Gastroesophageal sphincter (tissue), 4 donors: ENCODE data around the gene RTN4IP1. TPM values are rescaled to one million over a fixed set of nuclear protein-coding genes. Genes with fewer than 3 reads are reported as not detected.
"Not testable (repeated sequence)": the region's sequence is repeated elsewhere in the genome, so short reads cannot be mapped to it uniquely, and the experiment has no call there.

Experiments
- ATAC-seq: fragments of 150-250 bp; one replicate; pipeline ENCODE4 v1.9.1; 2016; ENCODE audit warnings: mild to moderate bottlenecking, moderate library complexity
- H3K27ac ChIP-seq, 4 donors: fragments of 200-600 bp; sonication (generic) in 3 of 4; 1 replicate in 3 of 4; 2 replicates in 1 of 4; pipeline ENCODE4 v1.5.1; 2016 to 2019
- H3K27me3 ChIP-seq: fragments of 200-600 bp; sonication (generic); one replicate; pipeline ENCODE4 v1.5.1; 2019
- H3K36me3 ChIP-seq, 2 donors: fragments of 200-600 bp; sonication (generic); one replicate each; pipeline ENCODE4 v1.5.1; 2019; ENCODE audit warnings: control low read depth in 1 of 2
- H3K4me1 ChIP-seq, 3 donors: fragments of 200-600 bp; sonication (generic); 1 replicate in 2 of 3; 2 replicates in 1 of 3; pipeline ENCODE4 v1.5.1; 2016 to 2019; ENCODE audit warnings: control low read depth in 2 of 3
- H3K4me3 ChIP-seq, 2 donors: fragments of 200-600 bp; sonication (generic); one replicate each; pipeline ENCODE4 v1.5.1; 2019; ENCODE audit warnings: mild to moderate bottlenecking in 1 of 2, moderate library complexity in 1 of 2
- H3K9me3 ChIP-seq, 3 donors: fragments of 200-600 bp; sonication (generic); one replicate each; pipeline ENCODE4 v1.5.1; 2017 to 2019; ENCODE audit warnings: control low read depth in 2 of 3
- EP300 ChIP-seq: sonication (generic); formaldehyde crosslinking; IDR thresholded peaks from one replicate; pipeline ENCODE4 v1.6.1; 2017; ENCODE audit warnings: antibody characterized with exemption, mild to moderate bottlenecking
- POLR2A ChIP-seq, 2 donors: fragments of 450-650 bp; IDR thresholded peaks; one replicate each; pipeline ENCODE4 v1.6.1; 2017; ENCODE audit warnings: antibody characterized with exemption in 2 of 2, mild to moderate bottlenecking in 2 of 2, moderate library complexity in 1 of 2
- POLR2AphosphoS5 ChIP-seq: sonication (generic); formaldehyde crosslinking; IDR thresholded peaks from one replicate; pipeline ENCODE4 v1.6.1; 2017; ENCODE audit warnings: antibody characterized with exemption
- WGBS, 2 donors: methylation state at CpG; one replicate each; pipeline ENCODE4 v1.1.5; 2018; ENCODE audit warnings: low coverage in 1 of 2; 5-methylcytosine and 5-hydroxymethylcytosine counted together
- total RNA-seq, 4 donors: library from RNA; depleted of rRNA; stranded (reverse); fragments of >200 nt; gene quantifications; one replicate each; pipeline ENCODE4 v1.1.0, GENCODE V29; 2016
- TF ChIP-seq, protein P1 (sequence below), 4 experiments: fragments of 200-600 bp in 2 of 4; fragments of 450-650 bp in 2 of 4; sonication (generic) in 1 of 4; IDR thresholded peaks; one replicate each; pipeline ENCODE4 v1.5.1; 2017 to 2019; ENCODE audit warnings: antibody characterized with exemption in 4 of 4, mild to moderate bottlenecking in 2 of 4, moderate library complexity in 2 of 4

RTN4IP1 gene
- total RNA-seq, 4 donors from 2014 or later = 2.3 to 5.3 (median 3.5) TPM

DNA sequence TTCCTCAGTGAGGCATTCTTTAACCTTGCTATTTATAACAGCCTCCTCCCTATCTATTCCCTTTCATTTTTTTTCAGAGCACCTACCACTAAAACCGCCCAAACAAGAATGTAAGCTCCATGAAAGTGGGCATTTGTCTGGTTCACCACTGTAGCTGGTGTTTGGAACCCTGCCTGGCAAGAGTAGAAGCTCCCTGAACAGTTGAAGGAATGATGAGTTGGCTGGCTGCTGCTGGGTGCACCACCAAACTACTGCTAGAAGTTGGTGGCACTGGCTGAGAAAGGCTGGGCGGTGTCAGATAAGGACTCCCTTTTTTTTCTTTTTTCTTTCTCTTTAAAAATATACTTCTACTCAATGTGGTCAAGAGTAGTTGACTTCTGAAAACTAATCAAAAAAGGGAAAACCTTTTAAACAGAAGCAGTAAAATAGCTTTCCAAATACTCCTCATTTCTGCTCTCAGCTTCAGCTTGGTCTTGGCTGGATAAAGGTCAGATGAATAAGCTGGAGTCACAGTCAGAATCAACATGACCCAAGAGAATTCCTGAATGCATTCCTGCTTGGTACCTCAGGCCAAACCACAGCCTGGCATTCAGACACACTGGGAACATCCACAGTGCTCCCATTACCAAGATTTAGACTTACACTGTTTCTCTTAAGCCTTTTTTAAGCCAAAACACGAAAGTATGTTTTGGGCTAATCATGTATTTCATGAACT is 38.0 kb downstream of the RTN4IP1 start:
- Histone ChIP-seq H3K27me3 (no peaks in the 10 kb centered on the region), H3K4me1 (no peaks in the 10 kb centered on the region), H3K36me3 (peaks cover 0 to 52% of the 10 kb centered on the region in 2 donors), H3K27ac (no peak overlapping the region), H3K4me3 (no peak overlapping the region), H3K9me3 (no peaks in the 10 kb centered on the region)
- no peak for ATAC-seq
- TF ChIP-seq POLR2A (IDR thresholded peaks at IDR 0.05) = no peak
- TF ChIP-seq EP300 = no peak
- TF ChIP-seq, protein P1, sequence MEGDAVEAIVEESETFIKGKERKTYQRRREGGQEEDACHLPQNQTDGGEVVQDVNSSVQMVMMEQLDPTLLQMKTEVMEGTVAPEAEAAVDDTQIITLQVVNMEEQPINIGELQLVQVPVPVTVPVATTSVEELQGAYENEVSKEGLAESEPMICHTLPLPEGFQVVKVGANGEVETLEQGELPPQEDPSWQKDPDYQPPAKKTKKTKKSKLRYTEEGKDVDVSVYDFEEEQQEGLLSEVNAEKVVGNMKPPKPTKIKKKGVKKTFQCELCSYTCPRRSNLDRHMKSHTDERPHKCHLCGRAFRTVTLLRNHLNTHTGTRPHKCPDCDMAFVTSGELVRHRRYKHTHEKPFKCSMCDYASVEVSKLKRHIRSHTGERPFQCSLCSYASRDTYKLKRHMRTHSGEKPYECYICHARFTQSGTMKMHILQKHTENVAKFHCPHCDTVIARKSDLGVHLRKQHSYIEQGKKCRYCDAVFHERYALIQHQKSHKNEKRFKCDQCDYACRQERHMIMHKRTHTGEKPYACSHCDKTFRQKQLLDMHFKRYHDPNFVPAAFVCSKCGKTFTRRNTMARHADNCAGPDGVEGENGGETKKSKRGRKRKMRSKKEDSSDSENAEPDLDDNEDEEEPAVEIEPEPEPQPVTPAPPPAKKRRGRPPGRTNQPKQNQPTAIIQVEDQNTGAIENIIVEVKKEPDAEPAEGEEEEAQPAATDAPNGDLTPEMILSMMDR (IDR thresholded peaks at IDR 0.05) = no peak
- TF ChIP-seq POLR2AphosphoS5 = no peak
- WGBS, 2 donors = 97 to 100% methylated on average over 2 to 3 of the region's 3 CpGs

- H3K27ac ChIP-seq, ATAC-seq, H3K4me1 ChIP-seq, H3K27me3 ChIP-seq, H3K9me3 ChIP-seq, H3K4me3 ChIP-seq: not testable (repeated sequence)
- 65 to 80% methylated on average over 3 to 4 of the region's 5 CpGs for WGBS, 2 donors
- H3K36me3 ChIP-seq = peaks cover 0 to 69% of the 10 kb centered on the region in 2 donors
These were observed 40.4 kb downstream of the RTN4IP1 start for GRCh38 chr6:106588937-106589336.

DNA sequence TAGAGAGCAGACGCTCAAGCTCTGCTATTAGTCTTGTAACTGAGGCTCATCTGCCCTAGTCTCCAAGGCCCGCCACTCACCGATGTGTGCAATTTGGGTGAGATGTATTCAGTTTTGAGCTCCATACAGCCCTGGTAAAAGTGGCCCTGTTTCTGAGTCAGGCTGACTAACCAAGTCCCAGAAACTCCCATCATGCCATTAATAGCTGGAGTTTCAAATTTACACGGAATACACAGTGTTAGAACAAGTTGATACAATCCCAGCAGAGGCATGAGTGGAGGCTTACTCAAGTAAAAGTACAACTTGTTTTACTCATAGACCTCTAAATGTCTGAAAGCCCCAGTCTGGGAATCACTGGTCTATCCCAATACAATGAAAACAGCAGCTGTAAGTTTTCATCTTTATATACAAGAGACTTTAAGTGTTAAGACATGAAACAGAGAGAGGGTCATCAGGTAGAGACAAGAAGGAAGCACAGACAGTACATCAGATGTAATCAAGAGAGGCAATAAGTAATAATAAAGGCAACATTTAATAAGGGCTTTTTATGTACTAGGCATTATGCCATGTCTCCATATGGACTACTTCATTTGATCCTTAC is 42.4 kb downstream of the RTN4IP1 start:
- H3K27me3 ChIP-seq = no peaks in the 10 kb centered on the region
- H3K36me3 ChIP-seq = peaks cover 0 to 80% of the 10 kb centered on the region in 2 donors
- no peak for ATAC-seq
- no peaks in the 10 kb centered on the region for H3K4me1 ChIP-seq
- no peak overlapping the region for H3K27ac ChIP-seq
- H3K4me3 ChIP-seq = no peak overlapping the region
- WGBS, 2 donors = 90% methylated on average over 4 of the region's 4 CpGs; no CpG with 5 or more reads in 1 of the 2 donors
- H3K9me3 ChIP-seq = no peaks in the 10 kb centered on the region
- TF ChIP-seq POLR2A (IDR thresholded peaks at IDR 0.05) (no peak), EP300 (no peak), POLR2AphosphoS5 (no peak)
- TF ChIP-seq, protein P1 (IDR thresholded peaks at IDR 0.05) = no peak

GRCh38 chr6:106581468-106581867 is 47.8 kb downstream of the RTN4IP1 start:
- H3K27me3 ChIP-seq = no peaks in the 10 kb centered on the region
- no peaks in the 10 kb centered on the region for H3K9me3 ChIP-seq
- 50 to 88% methylated on average over 1 of the region's 1 CpG for WGBS, 2 donors
- no peak overlapping the region for H3K4me3 ChIP-seq
- no peak for TF ChIP-seq POLR2AphosphoS5
- no peak for TF ChIP-seq POLR2A (IDR thresholded peaks at IDR 0.05)
- no peak for TF ChIP-seq EP300
- no peaks in the 10 kb centered on the region for H3K4me1 ChIP-seq
- no peak overlapping the region for H3K27ac ChIP-seq
- no peak for ATAC-seq
- H3K36me3 ChIP-seq = peaks cover 0 to 71% of the 10 kb centered on the region in 2 donors

DNA sequence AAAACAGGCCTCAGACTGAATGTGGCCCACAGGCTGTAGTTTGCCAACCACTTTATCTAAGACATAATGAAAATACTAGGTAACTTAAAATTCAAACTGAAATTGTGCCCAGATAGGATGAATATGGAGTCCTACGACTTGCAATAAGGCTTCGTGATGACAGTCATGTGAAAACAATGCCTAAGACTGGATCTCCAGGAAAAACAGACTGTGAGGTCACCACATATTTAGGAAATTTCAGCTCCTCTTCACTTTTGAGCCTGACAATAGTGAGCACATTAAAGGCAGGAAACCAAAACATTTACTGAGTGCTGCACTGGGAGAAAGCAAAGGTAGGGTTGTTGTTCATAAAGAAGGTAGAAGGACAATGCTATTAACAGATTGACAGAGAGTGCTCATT is 50.0 kb downstream of the RTN4IP1 start:
- Histone ChIP-seq H3K27me3 (no peaks in the 10 kb centered on the region), H3K4me3 (no peak overlapping the region), H3K4me1 (no peaks in the 10 kb centered on the region), H3K36me3 (peaks cover 0 to 71% of the 10 kb centered on the region in 2 donors), H3K27ac (no peak overlapping the region), H3K9me3 (no peaks in the 10 kb centered on the region)
- ATAC-seq = no peak
- 92% methylated on average over 2 of the region's 2 CpGs for WGBS, 2 donors
- TF ChIP-seq EP300 = no peak

- no peaks in the 10 kb centered on the region for H3K4me1 ChIP-seq
- TF ChIP-seq, protein P1 (IDR thresholded peaks at IDR 0.05) = no peak
- no peak for TF ChIP-seq POLR2AphosphoS5
- no peak for TF ChIP-seq POLR2A (IDR thresholded peaks at IDR 0.05)
- no peak for TF ChIP-seq EP300
- H3K27me3 ChIP-seq = no peaks in the 10 kb centered on the region
- ATAC-seq = no peak
- no peaks in the 10 kb centered on the region for H3K9me3 ChIP-seq
- H3K4me3 ChIP-seq = no peak overlapping the region
- 65 to 70% methylated on average over 4 to 9 of the region's 16 CpGs for WGBS, 2 donors
- no peak overlapping the region for H3K27ac ChIP-seq
- H3K36me3 ChIP-seq = peaks cover 0 to 63% of the 10 kb centered on the region in 2 donors
These were observed 54.4 kb downstream of the RTN4IP1 start for GRCh38 chr6:106574741-106575458.
